Peyer's patch (tissue), 4 donors: ENCODE data around the gene KCNQ1. TPM values are rescaled to one million over a fixed set of nuclear protein-coding genes. Genes with fewer than 3 reads are reported as not detected.

ENCODE experiments used
- DNase-seq, 3 donors: peaks; one replicate each; pipeline ENCODE4 v3.0.0-alpha.2; 2017 to 2019
- H3K27ac ChIP-seq, 4 donors: fragments of 200-600 bp; sonication (generic); one replicate each; pipeline ENCODE4 v1.5.1; 2016 to 2019
- H3K27me3 ChIP-seq, 2 donors: fragments of 200-600 bp; sonication (generic); one replicate each; pipeline ENCODE4 v1.5.1; 2019
- H3K36me3 ChIP-seq, 3 donors: fragments of 200-600 bp; sonication (generic); one replicate each; pipeline ENCODE4 v1.5.1; 2016 to 2019
- H3K4me1 ChIP-seq, 4 donors: fragments of 200-600 bp; sonication (generic); one replicate each; pipeline ENCODE4 v1.5.1; 2016 to 2019
- H3K4me3 ChIP-seq, 4 donors: fragments of 200-600 bp; sonication (generic); 1 replicate in 3 of 4; 2 replicates in 1 of 4; pipeline ENCODE4 v1.5.1; 2016 to 2019; ENCODE audit warnings: mild to moderate bottlenecking in 1 of 4
- H3K9me3 ChIP-seq, 4 donors: fragments of 200-600 bp; sonication (generic); one replicate each; pipeline ENCODE4 v1.5.1; 2016 to 2019; ENCODE audit warnings: mild to moderate bottlenecking in 1 of 4
- CTCF ChIP-seq, 6 experiments: fragments of 450-650 bp in 4 of 6; fragments of 200-600 bp in 2 of 6; sonication (generic) in 1 of 6; IDR thresholded peaks; one replicate each; pipeline ENCODE4 v1.5.1; 2017 to 2019; ENCODE audit warnings: antibody characterized with exemption in 6 of 6, mild to moderate bottlenecking in 3 of 6, moderate library complexity in 1 of 6
- POLR2A ChIP-seq, 2 donors: fragments of 450-650 bp; IDR thresholded peaks; one replicate each; pipeline ENCODE4 v1.5.1; 2017; ENCODE audit warnings: antibody characterized with exemption in 2 of 2, mild to moderate bottlenecking in 2 of 2, moderate library complexity in 2 of 2
- total RNA-seq, 4 donors: library from RNA; depleted of rRNA; stranded (reverse); fragments of >200 nt; gene quantifications; one replicate each; pipeline ENCODE4 v1.1.0, GENCODE V29; 2016

KCNQ1 gene
- total RNA-seq, 4 donors from 2014 or later: 50.6 to 66.4 (median 54.2) TPM

- Histone ChIP-seq H3K27ac (no peak overlapping the region), H3K4me3 (no peak overlapping the region), H3K9me3 (peaks cover 0 to 7% (median 0%) of the 10 kb centered on the region in 4 donors), H3K27me3 (no peaks in the 10 kb centered on the region), H3K4me1 (no peaks in the 10 kb centered on the region), H3K36me3 (no peaks in the 10 kb centered on the region)
- no peak for DNase-seq
- TF ChIP-seq CTCF (IDR thresholded peaks at IDR 0.05): no peak
- TF ChIP-seq POLR2A (IDR thresholded peaks at IDR 0.05): no peak
Measured at GRCh38 chr11:2595204-2595603, 150.4 kb downstream of the KCNQ1 start.

GRCh38 chr11:2599561-2600189 is 154.9 kb downstream of the KCNQ1 start:
- Histone ChIP-seq H3K4me3 (no peak overlapping the region), H3K36me3 (no peaks in the 10 kb centered on the region), H3K4me1 (no peaks in the 10 kb centered on the region), H3K9me3 (peaks cover 0 to 7% (median 0%) of the 10 kb centered on the region in 4 donors), H3K27ac (no peak overlapping the region), H3K27me3 (no peaks in the 10 kb centered on the region)
- DNase-seq: no peak
- TF ChIP-seq POLR2A (IDR thresholded peaks at IDR 0.05): no peak
- no peak for TF ChIP-seq CTCF (IDR thresholded peaks at IDR 0.05)

GRCh38 chr11:2609345-2609744 is 164.5 kb downstream of the KCNQ1 start:
- H3K27ac ChIP-seq: no peak overlapping the region
- H3K9me3 ChIP-seq: peaks cover 0 to 3% (median 0%) of the 10 kb centered on the region in 4 donors
- peaks cover 0 to 7% (median 0%) of the 10 kb centered on the region in 4 donors for H3K4me1 ChIP-seq
- DNase-seq: no peak
- H3K27me3 ChIP-seq: no peaks in the 10 kb centered on the region
- H3K36me3 ChIP-seq: no peaks in the 10 kb centered on the region
- H3K4me3 ChIP-seq: no peak overlapping the region
- TF ChIP-seq CTCF (IDR thresholded peaks at IDR 0.05) (no peak), POLR2A (IDR thresholded peaks at IDR 0.05) (no peak)

GRCh38 chr11:2612884-2613571 is 168.2 kb downstream of the KCNQ1 start:
- Histone ChIP-seq H3K27ac (no peak overlapping the region), H3K27me3 (no peaks in the 10 kb centered on the region), H3K4me1 (peaks cover 0 to 7% (median 0%) of the 10 kb centered on the region in 4 donors), H3K9me3 (peaks cover 0 to 4% (median 0%) of the 10 kb centered on the region in 4 donors), H3K36me3 (no peaks in the 10 kb centered on the region), H3K4me3 (no peak overlapping the region)
- no peak for DNase-seq
- TF ChIP-seq CTCF (IDR thresholded peaks at IDR 0.05) (no peak), POLR2A (IDR thresholded peaks at IDR 0.05) (no peak)

- Histone ChIP-seq H3K36me3 (no peaks in the 10 kb centered on the region), H3K27me3 (no peaks in the 10 kb centered on the region), H3K4me1 (no peaks in the 10 kb centered on the region), H3K4me3 (no peak overlapping the region), H3K9me3 (no peaks in the 10 kb centered on the region), H3K27ac (no peak overlapping the region)
- no peak for DNase-seq
- no peak for TF ChIP-seq POLR2A (IDR thresholded peaks at IDR 0.05)
- TF ChIP-seq CTCF (IDR thresholded peaks at IDR 0.05): no peak
Measured at GRCh38 chr11:2621894-2622293, 177.1 kb downstream of the KCNQ1 start.
